Measurements from ENCODE around the gene GFRA4.

- no peak for TF ChIP-seq EZH2 (optimal IDR thresholded peaks at IDR 0.05; ENCODE audit: low read depth, low read length)
- no peak for TF ChIP-seq CTCF (IDR thresholded peaks at IDR 0.05; ENCODE audit: low read length)
- TF ChIP-seq EZH2phosphoT487 (IDR thresholded peaks at IDR 0.05; ENCODE audit: low read length): no peak
Measured at GRCh38 chr20:3674995-3675900, 12.0 kb upstream of the GFRA4 start.

All from MM.1S (cell line).